Cardiac muscle cell (in vitro differentiated cells and primary cell): ENCODE data around the gene SLC22A31. TPM values are rescaled to one million over a fixed set of nuclear protein-coding genes. Genes with fewer than 3 reads are reported as not detected.

ENCODE experiments used
- DNase-seq, 2 donors: peaks; one replicate each; pipeline versions ENCODE4 v3.0.0 to v3.0.0-alpha.2; 2010 to 2017; ENCODE audit warnings: low read depth in 1 of 2, low spot score in 1 of 2
- H3K27ac ChIP-seq: fragments of 200-600 bp; sonication (generic); 2 replicates; pipeline ENCODE4 v1.5.1; 2016
- H3K27me3 ChIP-seq: fragments of 200-600 bp; sonication (generic); 2 replicates; pipeline ENCODE4 v1.6.0; 2016; ENCODE audit warnings: control low read depth
- H3K36me3 ChIP-seq: fragments of 200-600 bp; sonication (generic); 2 replicates; pipeline ENCODE4 v1.5.1; 2016; ENCODE audit warnings: control low read depth
- H3K4me1 ChIP-seq: fragments of 200-600 bp; sonication (generic); 2 replicates; pipeline ENCODE4 v1.8.1; 2017; ENCODE audit warnings: low read depth, mild to moderate bottlenecking, mixed run types
- H3K4me3 ChIP-seq: fragments of 200-600 bp; sonication (generic); 2 replicates; pipeline ENCODE4 v1.5.1; 2016; ENCODE audit warnings: mild to moderate bottlenecking
- H3K9me3 ChIP-seq: fragments of 200-600 bp; sonication (generic); 2 replicates; pipeline ENCODE4 v1.5.1; 2017; ENCODE audit warnings: low read depth, mild to moderate bottlenecking, control low read depth
- CTCF ChIP-seq: IDR thresholded peaks from 2 replicates; pipeline ENCODE4 v1.5.1; 2012; ENCODE audit warnings: low read depth, mild to moderate bottlenecking, low read length
- polyA plus RNA-seq: library from polyadenylated mRNA; unstranded; fragments of >200 nt; fragmentation: Nextera tagmentation; extraction: Ambion mirVana; gene quantifications from 2 replicates; pipeline ENCODE4 v1.2.1, GENCODE V29; 2016
- total RNA-seq: library from RNA; depleted of rRNA; stranded (reverse); fragments of >200 nt; gene quantifications from 2 replicates; pipeline ENCODE4 v1.2.3, GENCODE V29; 2016

SLC22A31 gene
- total and polyA plus RNA-seq, 2 experiments from 2014 or later: 10.9 to 39.4 TPM

- no peaks in the 10 kb centered on the region for H3K9me3 ChIP-seq
- TF ChIP-seq CTCF: no peak
- no peak overlapping the region for H3K4me3 ChIP-seq
- no peaks in the 10 kb centered on the region for H3K4me1 ChIP-seq
- no peak overlapping the region for H3K27ac ChIP-seq
- H3K27me3 ChIP-seq: no peaks in the 10 kb centered on the region
- H3K36me3 ChIP-seq: peaks cover 2% of the 10 kb centered on the region
- no peak for DNase-seq
Measured at GRCh38 chr16:89233678-89234490, 33.5 kb upstream of the SLC22A31 start.

GRCh38 chr16:89232107-89232506 lies 31.8 kb upstream of the SLC22A31 start:
- no peaks in the 10 kb centered on the region for H3K27me3 ChIP-seq
- H3K27ac ChIP-seq: no peak overlapping the region
- H3K36me3 ChIP-seq: peaks cover 13% of the 10 kb centered on the region
- DNase-seq: no peak
- H3K4me3 ChIP-seq: no peak overlapping the region
- no peaks in the 10 kb centered on the region for H3K9me3 ChIP-seq
- no peaks in the 10 kb centered on the region for H3K4me1 ChIP-seq
- TF ChIP-seq CTCF: no peak

DNA sequence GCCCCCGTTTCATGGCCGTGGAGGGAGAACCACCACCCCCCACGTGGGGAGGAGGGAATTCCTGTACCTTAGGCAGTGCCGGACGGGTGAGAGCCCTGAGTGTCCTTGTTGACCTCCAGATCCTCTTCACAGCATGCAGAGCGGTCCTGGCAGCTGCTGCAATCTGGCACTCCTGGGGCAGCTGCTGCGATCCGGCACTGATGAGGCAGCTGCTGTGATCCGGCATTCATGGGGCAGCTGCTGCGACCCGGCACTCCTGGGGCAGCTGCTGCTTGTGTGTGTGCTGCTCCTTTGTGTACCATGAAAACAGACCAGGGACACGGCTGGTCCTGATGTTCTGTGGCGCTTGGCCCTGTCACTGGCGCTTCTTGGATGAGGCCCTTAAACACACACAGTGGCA lies 29.9 kb upstream of the SLC22A31 start:
- peaks cover 25% of the 10 kb centered on the region for H3K36me3 ChIP-seq
- no peak for TF ChIP-seq CTCF

DNA sequence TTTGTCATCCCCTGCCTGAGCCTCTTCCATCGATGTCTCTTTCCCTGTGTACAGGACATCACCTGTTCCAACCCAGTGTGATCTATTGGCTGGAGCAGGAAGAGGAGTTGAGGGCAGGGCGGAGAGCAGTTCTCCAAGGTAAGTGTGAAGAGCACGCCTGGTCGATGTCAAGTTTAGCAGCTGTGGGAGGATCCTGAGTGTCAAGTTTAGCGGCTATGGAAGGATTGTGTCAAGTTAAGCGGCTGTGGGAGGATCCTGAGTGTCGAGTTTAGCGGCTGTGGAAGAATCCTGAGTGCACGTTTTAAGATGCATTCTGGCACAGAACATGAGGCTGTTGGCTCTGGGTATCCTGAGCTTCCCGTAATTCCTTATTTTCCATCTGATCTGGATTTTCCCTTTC lies 24.3 kb upstream of the SLC22A31 start:
- H3K27me3 ChIP-seq: no peaks in the 10 kb centered on the region
- no peak for TF ChIP-seq CTCF
- H3K36me3 ChIP-seq: peaks cover 40% of the 10 kb centered on the region
- no peaks in the 10 kb centered on the region for H3K4me1 ChIP-seq
- H3K9me3 ChIP-seq: no peaks in the 10 kb centered on the region
- no peak overlapping the region for H3K4me3 ChIP-seq
- no peak for DNase-seq
- no peak overlapping the region for H3K27ac ChIP-seq

More for the DNA sequence above, 29.9 kb upstream of the SLC22A31 start:
- Histone ChIP-seq H3K27ac (no peak overlapping the region), H3K4me3 (no peak overlapping the region), H3K27me3 (no peaks in the 10 kb centered on the region), H3K4me1 (no peaks in the 10 kb centered on the region), H3K9me3 (no peaks in the 10 kb centered on the region)
- no peak for DNase-seq

DNA sequence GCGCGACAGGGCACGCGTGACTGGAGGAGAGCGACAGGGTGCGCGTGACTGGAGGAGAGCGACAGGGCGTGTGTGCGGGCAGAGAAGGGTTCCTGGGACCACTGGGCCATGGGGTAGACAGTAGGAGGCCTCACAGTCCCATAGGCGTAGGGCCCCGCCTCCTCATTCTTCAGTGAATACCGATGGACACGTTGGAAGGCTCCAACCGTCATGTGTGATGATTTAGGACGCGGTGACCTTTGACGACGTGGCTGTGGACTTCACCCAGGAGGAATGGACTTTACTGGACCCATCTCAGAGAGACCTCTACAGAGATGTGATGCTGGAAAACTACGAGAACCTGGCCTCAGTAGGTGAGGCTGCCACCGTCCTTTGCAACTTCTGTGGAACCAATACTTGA lies 22.6 kb upstream of the SLC22A31 start:
- Histone ChIP-seq H3K4me1 (peaks cover 3% of the 10 kb centered on the region), H3K4me3 (no peak overlapping the region), H3K27me3 (no peaks in the 10 kb centered on the region), H3K36me3 (peaks cover 33% of the 10 kb centered on the region), H3K27ac (no peak overlapping the region), H3K9me3 (no peaks in the 10 kb centered on the region)
- no peak for TF ChIP-seq CTCF
- DNase-seq: no peak
